ENCODE results near the gene RND2.
"Not testable (repeated sequence)": the region's sequence is repeated elsewhere in the genome, so short reads cannot be mapped to it uniquely, and the experiment has no call there.

RND2 gene

GRCh38 chr17:43027091-43028032 lies 2.3 kb downstream of the RND2 start:
- no peak for DNase-seq (ENCODE audit: low spot score)

GRCh38 chr17:43028221-43028861 lies 3.3 kb downstream of the RND2 start:
- no peak for DNase-seq (ENCODE audit: low spot score)

GRCh38 chr17:43030137-43030767 lies 5.2 kb downstream of the RND2 start:
- no peak for DNase-seq (ENCODE audit: low spot score)

GRCh38 chr17:43031666-43032065 lies 6.6 kb downstream of the RND2 start:
- DNase-seq (ENCODE audit: low spot score): no peak

- no peak for DNase-seq (ENCODE audit: low spot score)
Measured at GRCh38 chr17:43033948-43034881, 9.2 kb downstream of the RND2 start.

GRCh38 chr17:43034894-43035293 lies 9.9 kb downstream of the RND2 start:
- DNase-seq (ENCODE audit: low spot score): no peak

- no peak for DNase-seq (ENCODE audit: low spot score)
Measured at GRCh38 chr17:43039646-43040045, 14.6 kb downstream of the RND2 start.

- DNase-seq (ENCODE audit: low spot score): no peak
Measured at GRCh38 chr17:43040655-43041054, 15.6 kb downstream of the RND2 start.

- DNase-seq (ENCODE audit: low spot score): no peak
Measured at GRCh38 chr17:43042025-43042628, 17.1 kb downstream of the RND2 start.

GRCh38 chr17:43043307-43043706 lies 18.3 kb downstream of the RND2 start:
- no peak for DNase-seq (ENCODE audit: low spot score)

GRCh38 chr17:43044024-43044423 lies 19.0 kb downstream of the RND2 start:
- DNase-seq (ENCODE audit: low spot score): no peak

- no peak for DNase-seq (ENCODE audit: low spot score)
Measured at GRCh38 chr17:43051969-43052368, 26.9 kb downstream of the RND2 start.

- not testable (repeated sequence) for DNase-seq (ENCODE audit: low spot score)
Measured at GRCh38 chr17:43053008-43053407, 28.0 kb downstream of the RND2 start.

- no peak for DNase-seq (ENCODE audit: low spot score)
Measured at GRCh38 chr17:43056051-43056450, 31.0 kb downstream of the RND2 start.

GRCh38 chr17:43062984-43063638 lies 38.1 kb downstream of the RND2 start:
- no peak for DNase-seq (ENCODE audit: low spot score)

- DNase-seq (ENCODE audit: low spot score): no peak
Measured at GRCh38 chr17:43068570-43069367, 43.7 kb downstream of the RND2 start.

- no peak for DNase-seq (ENCODE audit: low spot score)
Measured at GRCh38 chr17:43069368-43069898, 44.4 kb downstream of the RND2 start.

GRCh38 chr17:43070257-43070656 lies 45.2 kb downstream of the RND2 start:
- DNase-seq (ENCODE audit: low spot score): no peak

- DNase-seq (ENCODE audit: low spot score): no peak
Measured at GRCh38 chr17:43070872-43071271, 45.8 kb downstream of the RND2 start.

- DNase-seq (ENCODE audit: low spot score): no peak
Measured at GRCh38 chr17:43074869-43075268, 49.8 kb downstream of the RND2 start.
